ENCODE data around the gene RPL26.

Gene RPL26

DNA sequence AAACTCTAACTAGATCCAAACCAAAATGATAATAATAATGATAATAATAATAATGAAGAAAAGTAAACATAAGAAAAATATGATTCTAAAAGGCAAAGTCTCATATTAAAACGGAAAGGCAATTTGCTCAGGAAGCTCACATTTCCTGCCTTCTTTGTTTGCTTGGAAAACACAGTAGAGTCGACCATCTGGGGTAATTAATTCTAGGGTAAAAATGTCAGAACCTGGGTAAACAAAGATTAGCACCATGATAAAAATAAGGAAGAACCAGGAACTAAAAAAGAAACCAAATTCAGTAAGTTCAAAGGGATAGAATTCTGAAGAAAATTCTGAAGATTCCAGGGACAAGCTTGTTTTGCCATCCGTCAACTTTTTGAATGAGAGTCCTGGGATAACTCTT is 22.7 kb downstream of the RPL26 start:
- TF ChIP-seq ESRRG (CRISPR knock-in tag; IDR thresholded peaks at IDR 0.05) (no peak), PPARA (CRISPR knock-in tag; IDR thresholded peaks at IDR 0.05; ENCODE audit: borderline replicate concordance) (no peak), TCF4 (CRISPR knock-in tag; IDR thresholded peaks at IDR 0.05; ENCODE audit: borderline replicate concordance) (no peak), ARNTL (CRISPR knock-in tag; IDR thresholded peaks at IDR 0.05; ENCODE audit: borderline replicate concordance, low read depth) (no peak), SNAI2 (CRISPR knock-in tag; IDR thresholded peaks at IDR 0.05) (no peak), ZNF8 (CRISPR knock-in tag; IDR thresholded peaks at IDR 0.05) (no peak)
- TF ChIP-seq, protein P1, sequence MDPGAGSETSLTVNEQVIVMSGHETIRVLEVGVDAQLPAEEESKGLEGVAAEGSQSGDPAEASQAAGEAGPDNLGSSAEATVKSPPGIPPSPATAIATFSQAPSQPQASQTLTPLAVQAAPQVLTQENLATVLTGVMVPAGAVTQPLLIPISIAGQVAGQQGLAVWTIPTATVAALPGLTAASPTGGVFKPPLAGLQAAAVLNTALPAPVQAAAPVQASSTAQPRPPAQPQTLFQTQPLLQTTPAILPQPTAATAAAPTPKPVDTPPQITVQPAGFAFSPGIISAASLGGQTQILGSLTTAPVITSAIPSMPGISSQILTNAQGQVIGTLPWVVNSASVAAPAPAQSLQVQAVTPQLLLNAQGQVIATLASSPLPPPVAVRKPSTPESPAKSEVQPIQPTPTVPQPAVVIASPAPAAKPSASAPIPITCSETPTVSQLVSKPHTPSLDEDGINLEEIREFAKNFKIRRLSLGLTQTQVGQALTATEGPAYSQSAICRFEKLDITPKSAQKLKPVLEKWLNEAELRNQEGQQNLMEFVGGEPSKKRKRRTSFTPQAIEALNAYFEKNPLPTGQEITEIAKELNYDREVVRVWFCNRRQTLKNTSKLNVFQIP (CRISPR knock-in tag; IDR thresholded peaks at IDR 0.05; ENCODE audit: borderline replicate concordance, low read depth): no peak
- ATAC-seq: no peak

DNA sequence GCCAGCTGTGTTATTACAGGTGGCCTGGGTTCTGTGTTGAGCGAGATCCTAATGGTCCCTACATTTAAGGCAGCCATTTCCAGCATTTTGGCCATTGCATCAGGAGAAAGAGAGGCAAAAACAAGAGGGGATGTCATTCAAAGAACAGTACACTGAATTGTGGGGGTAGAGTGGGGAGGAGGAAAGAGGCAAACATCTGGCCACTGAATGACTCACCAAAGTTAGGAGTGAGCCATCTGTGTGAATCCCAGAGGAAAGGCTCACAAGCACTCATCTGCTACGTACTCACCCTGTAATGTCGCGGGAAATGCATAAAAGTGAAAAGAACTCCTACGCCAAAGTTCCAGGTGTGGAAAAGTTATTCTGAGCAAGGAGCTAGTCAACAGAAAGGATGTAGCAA is 23.2 kb downstream of the RPL26 start:
- TF ChIP-seq ARNTL (CRISPR knock-in tag; IDR thresholded peaks at IDR 0.05; ENCODE audit: borderline replicate concordance, low read depth) (no peak), TOX (CRISPR knock-in tag; IDR thresholded peaks at IDR 0.05; ENCODE audit: borderline replicate concordance) (no peak), ZNF70 (CRISPR knock-in tag; IDR thresholded peaks at IDR 0.05) (no peak)
- TF ChIP-seq, protein P2, sequence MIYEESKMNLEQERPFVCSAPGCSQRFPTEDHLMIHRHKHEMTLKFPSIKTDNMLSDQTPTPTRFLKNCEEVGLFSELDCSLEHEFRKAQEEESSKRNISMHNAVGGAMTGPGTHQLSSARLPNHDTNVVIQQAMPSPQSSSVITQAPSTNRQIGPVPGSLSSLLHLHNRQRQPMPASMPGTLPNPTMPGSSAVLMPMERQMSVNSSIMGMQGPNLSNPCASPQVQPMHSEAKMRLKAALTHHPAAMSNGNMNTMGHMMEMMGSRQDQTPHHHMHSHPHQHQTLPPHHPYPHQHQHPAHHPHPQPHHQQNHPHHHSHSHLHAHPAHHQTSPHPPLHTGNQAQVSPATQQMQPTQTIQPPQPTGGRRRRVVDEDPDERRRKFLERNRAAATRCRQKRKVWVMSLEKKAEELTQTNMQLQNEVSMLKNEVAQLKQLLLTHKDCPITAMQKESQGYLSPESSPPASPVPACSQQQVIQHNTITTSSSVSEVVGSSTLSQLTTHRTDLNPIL (CRISPR knock-in tag; IDR thresholded peaks at IDR 0.05; ENCODE audit: low read depth): no peak
- TF ChIP-seq, protein P1 (CRISPR knock-in tag; IDR thresholded peaks at IDR 0.05; ENCODE audit: borderline replicate concordance, low read depth): no peak
- peak; percentile 61 for ATAC-seq

DNA sequence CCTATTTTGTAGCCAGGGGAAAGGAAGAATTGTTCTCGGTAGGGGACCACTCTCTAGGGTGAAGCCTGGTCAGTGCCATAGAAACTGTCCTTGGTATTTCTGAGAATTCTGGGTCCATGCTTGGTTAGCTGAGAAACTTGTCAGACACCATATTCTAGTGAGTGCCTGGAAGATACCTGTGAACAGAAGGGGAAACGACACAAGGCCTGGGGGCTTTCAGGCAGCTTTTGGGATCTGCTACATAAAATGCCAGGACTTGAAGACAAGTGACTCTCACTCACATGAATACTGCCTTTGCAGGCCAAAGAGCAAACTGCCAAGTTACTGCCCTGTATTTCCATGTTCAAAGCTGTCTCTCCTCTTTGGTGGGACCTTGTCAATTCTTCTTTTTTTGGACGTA is 25.1 kb downstream of the RPL26 start:
- TF ChIP-seq CSDC2 (CRISPR knock-in tag; IDR thresholded peaks at IDR 0.05) (no peak), PPARA (CRISPR knock-in tag; IDR thresholded peaks at IDR 0.05; ENCODE audit: borderline replicate concordance) (no peak), GLIS3 (CRISPR knock-in tag; IDR thresholded peaks at IDR 0.05) (no peak), ESRRG (CRISPR knock-in tag; IDR thresholded peaks at IDR 0.05) (no peak), ZC3H10 (CRISPR knock-in tag; IDR thresholded peaks at IDR 0.05) (no peak), ZNF565 (CRISPR knock-in tag; conservative IDR thresholded peaks at IDR 0.05; ENCODE audit: low read depth) (no peak), SNAI2 (CRISPR knock-in tag; IDR thresholded peaks at IDR 0.05) (no peak), BACH2 (CRISPR knock-in tag; IDR thresholded peaks at IDR 0.05; ENCODE audit: borderline replicate concordance) (no peak), TOX (CRISPR knock-in tag; IDR thresholded peaks at IDR 0.05; ENCODE audit: borderline replicate concordance) (no peak)
- TF ChIP-seq, protein P3, sequence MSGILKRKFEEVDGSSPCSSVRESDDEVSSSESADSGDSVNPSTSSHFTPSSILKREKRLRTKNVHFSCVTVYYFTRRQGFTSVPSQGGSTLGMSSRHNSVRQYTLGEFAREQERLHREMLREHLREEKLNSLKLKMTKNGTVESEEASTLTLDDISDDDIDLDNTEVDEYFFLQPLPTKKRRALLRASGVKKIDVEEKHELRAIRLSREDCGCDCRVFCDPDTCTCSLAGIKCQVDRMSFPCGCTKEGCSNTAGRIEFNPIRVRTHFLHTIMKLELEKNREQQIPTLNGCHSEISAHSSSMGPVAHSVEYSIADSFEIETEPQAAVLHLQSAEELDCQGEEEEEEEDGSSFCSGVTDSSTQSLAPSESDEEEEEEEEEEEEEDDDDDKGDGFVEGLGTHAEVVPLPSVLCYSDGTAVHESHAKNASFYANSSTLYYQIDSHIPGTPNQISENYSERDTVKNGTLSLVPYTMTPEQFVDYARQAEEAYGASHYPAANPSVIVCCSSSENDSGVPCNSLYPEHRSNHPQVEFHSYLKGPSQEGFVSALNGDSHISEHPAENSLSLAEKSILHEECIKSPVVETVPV (CRISPR knock-in tag; IDR thresholded peaks at IDR 0.05): no peak
- TF ChIP-seq, protein P1 (CRISPR knock-in tag; IDR thresholded peaks at IDR 0.05; ENCODE audit: borderline replicate concordance, low read depth): no peak
- TF ChIP-seq, protein P2 (CRISPR knock-in tag; IDR thresholded peaks at IDR 0.05; ENCODE audit: low read depth): no peak
- no peak for ATAC-seq

DNA sequence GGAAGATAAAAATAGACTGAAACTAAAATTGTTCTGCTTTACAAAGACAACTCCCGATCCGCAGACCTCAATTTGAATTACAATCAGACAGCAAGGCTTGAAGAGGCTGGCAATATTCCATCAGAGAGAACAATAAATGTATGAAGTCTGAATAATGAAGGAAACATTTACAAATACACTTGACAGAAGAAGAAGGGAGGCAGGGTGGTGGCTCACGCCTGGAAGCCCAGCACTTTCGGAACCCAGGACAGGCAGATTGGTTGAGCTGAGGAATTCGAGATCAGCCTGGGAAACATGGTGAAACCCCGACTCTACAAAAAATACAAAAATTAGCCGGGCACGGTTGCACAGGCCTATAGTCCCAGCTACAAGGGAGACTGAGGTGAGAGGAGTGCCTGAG is 28.8 kb downstream of the RPL26 start:
- no peak for ATAC-seq
- TF ChIP-seq, protein P4, sequence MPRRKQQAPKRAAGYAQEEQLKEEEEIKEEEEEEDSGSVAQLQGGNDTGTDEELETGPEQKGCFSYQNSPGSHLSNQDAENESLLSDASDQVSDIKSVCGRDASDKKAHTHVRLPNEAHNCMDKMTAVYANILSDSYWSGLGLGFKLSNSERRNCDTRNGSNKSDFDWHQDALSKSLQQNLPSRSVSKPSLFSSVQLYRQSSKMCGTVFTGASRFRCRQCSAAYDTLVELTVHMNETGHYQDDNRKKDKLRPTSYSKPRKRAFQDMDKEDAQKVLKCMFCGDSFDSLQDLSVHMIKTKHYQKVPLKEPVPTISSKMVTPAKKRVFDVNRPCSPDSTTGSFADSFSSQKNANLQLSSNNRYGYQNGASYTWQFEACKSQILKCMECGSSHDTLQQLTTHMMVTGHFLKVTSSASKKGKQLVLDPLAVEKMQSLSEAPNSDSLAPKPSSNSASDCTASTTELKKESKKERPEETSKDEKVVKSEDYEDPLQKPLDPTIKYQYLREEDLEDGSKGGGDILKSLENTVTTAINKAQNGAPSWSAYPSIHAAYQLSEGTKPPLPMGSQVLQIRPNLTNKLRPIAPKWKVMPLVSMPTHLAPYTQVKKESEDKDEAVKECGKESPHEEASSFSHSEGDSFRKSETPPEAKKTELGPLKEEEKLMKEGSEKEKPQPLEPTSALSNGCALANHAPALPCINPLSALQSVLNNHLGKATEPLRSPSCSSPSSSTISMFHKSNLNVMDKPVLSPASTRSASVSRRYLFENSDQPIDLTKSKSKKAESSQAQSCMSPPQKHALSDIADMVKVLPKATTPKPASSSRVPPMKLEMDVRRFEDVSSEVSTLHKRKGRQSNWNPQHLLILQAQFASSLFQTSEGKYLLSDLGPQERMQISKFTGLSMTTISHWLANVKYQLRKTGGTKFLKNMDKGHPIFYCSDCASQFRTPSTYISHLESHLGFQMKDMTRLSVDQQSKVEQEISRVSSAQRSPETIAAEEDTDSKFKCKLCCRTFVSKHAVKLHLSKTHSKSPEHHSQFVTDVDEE (CRISPR knock-in tag; IDR thresholded peaks at IDR 0.05): no peak
- TF ChIP-seq ESRRG (CRISPR knock-in tag; IDR thresholded peaks at IDR 0.05) (no peak), RARB (CRISPR knock-in tag; IDR thresholded peaks at IDR 0.05) (no peak), CSDC2 (CRISPR knock-in tag; IDR thresholded peaks at IDR 0.05) (no peak), TCF4 (CRISPR knock-in tag; IDR thresholded peaks at IDR 0.05; ENCODE audit: borderline replicate concordance) (no peak), SNAI2 (CRISPR knock-in tag; IDR thresholded peaks at IDR 0.05) (no peak), ZNF8 (CRISPR knock-in tag; IDR thresholded peaks at IDR 0.05) (no peak), GLIS3 (CRISPR knock-in tag; IDR thresholded peaks at IDR 0.05) (no peak), ZC3H10 (CRISPR knock-in tag; IDR thresholded peaks at IDR 0.05) (no peak), BACH2 (CRISPR knock-in tag; IDR thresholded peaks at IDR 0.05; ENCODE audit: borderline replicate concordance) (no peak), TOX (CRISPR knock-in tag; IDR thresholded peaks at IDR 0.05; ENCODE audit: borderline replicate concordance) (no peak), ZFP30 (CRISPR knock-in tag; IDR thresholded peaks at IDR 0.05) (no peak), ZNF70 (CRISPR knock-in tag; IDR thresholded peaks at IDR 0.05) (no peak), PPARA (CRISPR knock-in tag; IDR thresholded peaks at IDR 0.05; ENCODE audit: borderline replicate concordance) (no peak)
- TF ChIP-seq, protein P5, sequence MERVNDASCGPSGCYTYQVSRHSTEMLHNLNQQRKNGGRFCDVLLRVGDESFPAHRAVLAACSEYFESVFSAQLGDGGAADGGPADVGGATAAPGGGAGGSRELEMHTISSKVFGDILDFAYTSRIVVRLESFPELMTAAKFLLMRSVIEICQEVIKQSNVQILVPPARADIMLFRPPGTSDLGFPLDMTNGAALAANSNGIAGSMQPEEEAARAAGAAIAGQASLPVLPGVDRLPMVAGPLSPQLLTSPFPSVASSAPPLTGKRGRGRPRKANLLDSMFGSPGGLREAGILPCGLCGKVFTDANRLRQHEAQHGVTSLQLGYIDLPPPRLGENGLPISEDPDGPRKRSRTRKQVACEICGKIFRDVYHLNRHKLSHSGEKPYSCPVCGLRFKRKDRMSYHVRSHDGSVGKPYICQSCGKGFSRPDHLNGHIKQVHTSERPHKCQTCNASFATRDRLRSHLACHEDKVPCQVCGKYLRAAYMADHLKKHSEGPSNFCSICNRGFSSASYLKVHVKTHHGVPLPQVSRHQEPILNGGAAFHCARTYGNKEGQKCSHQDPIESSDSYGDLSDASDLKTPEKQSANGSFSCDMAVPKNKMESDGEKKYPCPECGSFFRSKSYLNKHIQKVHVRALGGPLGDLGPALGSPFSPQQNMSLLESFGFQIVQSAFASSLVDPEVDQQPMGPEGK (CRISPR knock-in tag; IDR thresholded peaks at IDR 0.05; ENCODE audit: borderline replicate concordance): no peak

Measured in SK-N-SH treated with all-trans-retinoic acid at 6 μM for 48 hours (cell line).